Fibroblast of peridontal ligament (primary cell): ENCODE data around the gene HMGN1.
A peak's percentile ranks its signal among the peaks of the same experiment; 100 is the strongest.

Source experiments
- DNase-seq: peaks from one replicate; pipeline ENCODE4 v3.0.0-alpha.2; 2010; ENCODE audit errors: extremely low read depth

The HMGN1 gene

GRCh38 chr21:39332175-39332574 lies 16.7 kb downstream of the HMGN1 start:
- no peak for DNase-seq

- DNase-seq, result no peak
Observed at GRCh38 chr21:39330001-39330400, 18.9 kb downstream of the HMGN1 start.

- DNase-seq, result no peak
Observed at GRCh38 chr21:39327727-39328126, 21.2 kb downstream of the HMGN1 start.

GRCh38 chr21:39326607-39327307 lies 22.1 kb downstream of the HMGN1 start:
- DNase-seq, result no peak

- no peak for DNase-seq
Observed at GRCh38 chr21:39325458-39325857, 23.4 kb downstream of the HMGN1 start.

GRCh38 chr21:39321424-39321823 lies 27.5 kb downstream of the HMGN1 start:
- DNase-seq, result no peak

- DNase-seq, result peak; percentile 16
Observed at GRCh38 chr21:39319814-39320332, 29.0 kb downstream of the HMGN1 start.

- DNase-seq, result peak; percentile 46
Observed at GRCh38 chr21:39319251-39319756, 29.6 kb downstream of the HMGN1 start.

- no peak for DNase-seq
Observed at GRCh38 chr21:39318091-39318959, 30.6 kb downstream of the HMGN1 start.

- DNase-seq, result no peak
Observed at GRCh38 chr21:39317134-39318090, 31.5 kb downstream of the HMGN1 start.

- no peak for DNase-seq
Observed at GRCh38 chr21:39316729-39317128, 32.2 kb downstream of the HMGN1 start.

GRCh38 chr21:39315603-39316445 lies 33.1 kb downstream of the HMGN1 start:
- no peak for DNase-seq

- DNase-seq, result peak; percentile 69
Observed at GRCh38 chr21:39314143-39315027, 34.5 kb downstream of the HMGN1 start.

GRCh38 chr21:39313571-39314142 lies 35.2 kb downstream of the HMGN1 start, which contains the start of gene BRWD1:
TSS of gene BRWD1 (minus strand) at chr21:39313632. CDS start at chr21:39313491, 141 bp downstream.
- peak; percentile 81 for DNase-seq

GRCh38 chr21:39313042-39313570 lies 35.8 kb downstream of the HMGN1 start:
- DNase-seq, result no peak

- peak; percentile 85 for DNase-seq
Observed at GRCh38 chr21:39312112-39313041, 36.5 kb downstream of the HMGN1 start.

GRCh38 chr21:39311164-39311563 lies 37.7 kb downstream of the HMGN1 start:
- DNase-seq, result no peak

GRCh38 chr21:39307466-39307865 lies 41.4 kb downstream of the HMGN1 start:
- DNase-seq, result no peak
